B cell (primary cell): Measurements from ENCODE around the gene KLHL7.

Experiments
- EZH2 ChIP-seq: IDR thresholded peaks from 2 replicates; pipeline ENCODE4 v1.6.1; 2012; ENCODE audit warnings: borderline replicate concordance, low read depth, mild to moderate bottlenecking, moderate library complexity, low read length; ENCODE audit not compliant: insufficient read depth, poor library complexity, severe bottlenecking
- TF ChIP-seq, protein P1 (sequence below): fragments of 200-600 bp; IDR thresholded peaks from one replicate; pipeline ENCODE4 v1.8.0; 2022; ENCODE audit warnings: antibody characterized with exemption, mild to moderate bottlenecking

DNA sequence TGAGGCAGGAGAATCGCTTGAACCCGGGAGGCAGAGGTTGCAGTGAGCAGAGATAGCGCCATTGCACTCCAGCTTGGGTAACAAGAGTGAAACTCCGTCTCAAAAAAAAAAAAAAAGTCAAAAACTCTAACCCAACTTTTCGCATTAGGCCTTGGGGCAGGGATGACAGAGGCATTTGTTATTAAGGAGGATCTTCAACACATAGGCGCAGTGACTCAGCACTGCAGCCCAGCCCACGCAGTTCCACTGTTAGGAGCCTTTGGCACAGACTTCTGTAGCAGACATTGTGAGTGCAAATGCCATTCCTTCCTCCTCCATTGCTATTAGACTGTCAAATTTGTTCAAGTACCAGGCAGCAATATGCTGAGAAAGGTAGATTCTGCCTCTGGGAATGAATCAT is 43.1 kb upstream of the KLHL7 start:
- TF ChIP-seq EZH2: no peak
- TF ChIP-seq, protein P1, sequence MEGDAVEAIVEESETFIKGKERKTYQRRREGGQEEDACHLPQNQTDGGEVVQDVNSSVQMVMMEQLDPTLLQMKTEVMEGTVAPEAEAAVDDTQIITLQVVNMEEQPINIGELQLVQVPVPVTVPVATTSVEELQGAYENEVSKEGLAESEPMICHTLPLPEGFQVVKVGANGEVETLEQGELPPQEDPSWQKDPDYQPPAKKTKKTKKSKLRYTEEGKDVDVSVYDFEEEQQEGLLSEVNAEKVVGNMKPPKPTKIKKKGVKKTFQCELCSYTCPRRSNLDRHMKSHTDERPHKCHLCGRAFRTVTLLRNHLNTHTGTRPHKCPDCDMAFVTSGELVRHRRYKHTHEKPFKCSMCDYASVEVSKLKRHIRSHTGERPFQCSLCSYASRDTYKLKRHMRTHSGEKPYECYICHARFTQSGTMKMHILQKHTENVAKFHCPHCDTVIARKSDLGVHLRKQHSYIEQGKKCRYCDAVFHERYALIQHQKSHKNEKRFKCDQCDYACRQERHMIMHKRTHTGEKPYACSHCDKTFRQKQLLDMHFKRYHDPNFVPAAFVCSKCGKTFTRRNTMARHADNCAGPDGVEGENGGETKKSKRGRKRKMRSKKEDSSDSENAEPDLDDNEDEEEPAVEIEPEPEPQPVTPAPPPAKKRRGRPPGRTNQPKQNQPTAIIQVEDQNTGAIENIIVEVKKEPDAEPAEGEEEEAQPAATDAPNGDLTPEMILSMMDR: no peak
